Ectodermal cell (in vitro differentiated cells): Measurements from ENCODE around the gene PIGU.
A peak's percentile ranks its signal among the peaks of the same experiment; 100 is the strongest.

Source experiments
- H3K27ac ChIP-seq: 2 replicates; pipeline ENCODE4 v1.7.0; 2013; ENCODE audit warnings: mild to moderate bottlenecking, low read depth, low read length; ENCODE audit not compliant: insufficient read depth, poor library complexity, severe bottlenecking
- H3K27me3 ChIP-seq: 2 replicates; pipeline ENCODE4 v1.7.0; 2013; ENCODE audit warnings: mild to moderate bottlenecking, low read length; ENCODE audit not compliant: insufficient read depth, control insufficient read depth, poor library complexity, severe bottlenecking
- H3K36me3 ChIP-seq: one replicate; pipeline ENCODE4 v1.7.0; 2013; ENCODE audit warnings: low read length; ENCODE audit not compliant: control insufficient read depth, insufficient read depth
- H3K4me1 ChIP-seq: one replicate; pipeline ENCODE4 v1.7.0; 2013; ENCODE audit warnings: low read length; ENCODE audit not compliant: control insufficient read depth, insufficient read depth
- H3K4me3 ChIP-seq: 2 replicates; pipeline ENCODE4 v1.7.0; 2013; ENCODE audit warnings: low read depth, low read length, control low read depth; ENCODE audit not compliant: insufficient read depth
- H3K9me3 ChIP-seq: 2 replicates; pipeline ENCODE4 v1.7.0; 2013; ENCODE audit warnings: mild to moderate bottlenecking, low read length, moderate library complexity; ENCODE audit not compliant: control insufficient read depth
- WGBS, 2 experiments: methylation state at CpG; one replicate each; pipeline ENCODE4 v1.1.7; 2013; ENCODE audit warnings: missing lambda C conversion rate in 2 of 2; 5-methylcytosine and 5-hydroxymethylcytosine counted together

Gene PIGU

GRCh38 chr20:34559311-34560140 is 117.4 kb downstream of the PIGU start:
- Histone ChIP-seq H3K27ac (no peak overlapping the region), H3K4me3 (peak overlapping the region; percentile 52)
- WGBS, 2 experiments: 70 to 72% methylated on average over 43 of the region's 43 CpGs

GRCh38 chr20:34558320-34559218 is 118.3 kb downstream of the PIGU start, which contains the start of gene MAP1LC3A:
TSS of gene MAP1LC3A (plus strand) at chr20:34558718. CDS start at chr20:34558869, 151 bp downstream.
- WGBS, 2 experiments: 3 to 4% methylated on average over 103 of the region's 103 CpGs
- H3K27ac ChIP-seq: peak within 1 kb of the TSS; percentile 60
- peaks cover 10% of the 10 kb centered on the region for H3K27me3 ChIP-seq
- H3K4me3 ChIP-seq: peak within 1 kb of the TSS; percentile 52
- no peaks in the 10 kb centered on the region for H3K36me3 ChIP-seq
- H3K9me3 ChIP-seq: no peaks in the 10 kb centered on the region
- no peaks in the 10 kb centered on the region for H3K4me1 ChIP-seq

More at GRCh38 chr20:34559311-34560140, 117.4 kb downstream of the PIGU start:
- Histone ChIP-seq H3K36me3 (no peaks in the 10 kb centered on the region), H3K27me3 (peaks cover 10% of the 10 kb centered on the region), H3K4me1 (no peaks in the 10 kb centered on the region), H3K9me3 (no peaks in the 10 kb centered on the region)

GRCh38 chr20:34557936-34558319 is 119.0 kb downstream of the PIGU start:
- Histone ChIP-seq H3K9me3 (no peaks in the 10 kb centered on the region), H3K4me1 (no peaks in the 10 kb centered on the region), H3K27ac (no peak overlapping the region), H3K4me3 (peak overlapping the region; percentile 52), H3K36me3 (no peaks in the 10 kb centered on the region), H3K27me3 (peaks cover 10% of the 10 kb centered on the region)
- WGBS, 2 experiments: 72 to 74% methylated on average over 11 of the region's 11 CpGs

GRCh38 chr20:34553366-34553867 is 123.5 kb downstream of the PIGU start:
- Histone ChIP-seq H3K27ac (no peak overlapping the region), H3K36me3 (no peaks in the 10 kb centered on the region)
- WGBS, 2 experiments: 73 to 75% methylated on average over 4 of the region's 4 CpGs

GRCh38 chr20:34552569-34552968 is 124.3 kb downstream of the PIGU start:
- Histone ChIP-seq H3K4me1 (no peaks in the 10 kb centered on the region), H3K36me3 (no peaks in the 10 kb centered on the region), H3K27ac (no peak overlapping the region), H3K9me3 (no peaks in the 10 kb centered on the region), H3K4me3 (no peak overlapping the region), H3K27me3 (no peaks in the 10 kb centered on the region)
- 88 to 94% methylated on average over 6 of the region's 6 CpGs for WGBS, 2 experiments

More at GRCh38 chr20:34553366-34553867, 123.5 kb downstream of the PIGU start:
- H3K9me3 ChIP-seq: no peaks in the 10 kb centered on the region
- H3K4me3 ChIP-seq: no peak overlapping the region
- H3K27me3 ChIP-seq: peaks cover 5% of the 10 kb centered on the region
- H3K4me1 ChIP-seq: no peaks in the 10 kb centered on the region

- H3K36me3 ChIP-seq: no peaks in the 10 kb centered on the region
- no peaks in the 10 kb centered on the region for H3K27me3 ChIP-seq
- H3K4me1 ChIP-seq: no peaks in the 10 kb centered on the region
- H3K9me3 ChIP-seq: no peaks in the 10 kb centered on the region
- no peak overlapping the region for H3K27ac ChIP-seq
- 92% methylated on average over 13 of the region's 13 CpGs for WGBS, 2 experiments
- H3K4me3 ChIP-seq: no peak overlapping the region
Measured at GRCh38 chr20:34549929-34550305, 127.0 kb downstream of the PIGU start.

GRCh38 chr20:34549291-34549928 is 127.5 kb downstream of the PIGU start:
- 75 to 78% methylated on average over 20 of the region's 20 CpGs for WGBS, 2 experiments
- H3K27ac ChIP-seq: no peak overlapping the region

GRCh38 chr20:34547844-34548613 is 128.9 kb downstream of the PIGU start:
- no peaks in the 10 kb centered on the region for H3K9me3 ChIP-seq

More at GRCh38 chr20:34549291-34549928, 127.5 kb downstream of the PIGU start:
- Histone ChIP-seq H3K4me1 (no peaks in the 10 kb centered on the region), H3K4me3 (no peak overlapping the region), H3K27me3 (no peaks in the 10 kb centered on the region), H3K9me3 (no peaks in the 10 kb centered on the region), H3K36me3 (no peaks in the 10 kb centered on the region)

GRCh38 chr20:34546751-34547181 is 130.1 kb downstream of the PIGU start:
- Histone ChIP-seq H3K4me1 (no peaks in the 10 kb centered on the region), H3K9me3 (no peaks in the 10 kb centered on the region)
- 92 to 93% methylated on average over 11 of the region's 11 CpGs for WGBS, 2 experiments

More at GRCh38 chr20:34547844-34548613, 128.9 kb downstream of the PIGU start:
- no peaks in the 10 kb centered on the region for H3K36me3 ChIP-seq
- no peak overlapping the region for H3K4me3 ChIP-seq
- H3K4me1 ChIP-seq: no peaks in the 10 kb centered on the region
- WGBS, 2 experiments: 91 to 92% methylated on average over 22 of the region's 22 CpGs
- no peak overlapping the region for H3K27ac ChIP-seq
- H3K27me3 ChIP-seq: no peaks in the 10 kb centered on the region

More at GRCh38 chr20:34546751-34547181, 130.1 kb downstream of the PIGU start:
- Histone ChIP-seq H3K4me3 (no peak overlapping the region), H3K27ac (no peak overlapping the region), H3K27me3 (no peaks in the 10 kb centered on the region), H3K36me3 (no peaks in the 10 kb centered on the region)
